ENCODE data around the gene KCNMB2.

DNA sequence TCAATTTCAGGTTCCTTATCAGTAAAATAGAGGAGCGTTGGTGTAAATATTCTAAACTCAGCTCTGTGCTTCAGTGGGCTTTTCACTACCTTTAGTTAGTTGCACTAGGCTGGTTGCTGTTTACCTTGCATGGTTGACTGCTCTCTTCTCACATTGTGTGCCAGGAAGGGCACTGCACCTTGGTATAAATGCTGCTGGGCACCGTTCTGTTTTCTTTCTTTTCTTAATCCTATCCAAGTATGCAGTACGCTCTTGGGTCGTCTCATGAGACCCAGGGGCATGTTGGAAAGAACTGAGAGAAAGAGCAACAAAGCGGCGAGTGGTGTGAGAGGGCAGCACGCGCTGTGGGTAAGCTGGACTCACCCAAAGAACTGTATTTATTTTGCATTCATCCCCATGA is 22.4 kb downstream of the KCNMB2 start:
- TF ChIP-seq, protein P1, sequence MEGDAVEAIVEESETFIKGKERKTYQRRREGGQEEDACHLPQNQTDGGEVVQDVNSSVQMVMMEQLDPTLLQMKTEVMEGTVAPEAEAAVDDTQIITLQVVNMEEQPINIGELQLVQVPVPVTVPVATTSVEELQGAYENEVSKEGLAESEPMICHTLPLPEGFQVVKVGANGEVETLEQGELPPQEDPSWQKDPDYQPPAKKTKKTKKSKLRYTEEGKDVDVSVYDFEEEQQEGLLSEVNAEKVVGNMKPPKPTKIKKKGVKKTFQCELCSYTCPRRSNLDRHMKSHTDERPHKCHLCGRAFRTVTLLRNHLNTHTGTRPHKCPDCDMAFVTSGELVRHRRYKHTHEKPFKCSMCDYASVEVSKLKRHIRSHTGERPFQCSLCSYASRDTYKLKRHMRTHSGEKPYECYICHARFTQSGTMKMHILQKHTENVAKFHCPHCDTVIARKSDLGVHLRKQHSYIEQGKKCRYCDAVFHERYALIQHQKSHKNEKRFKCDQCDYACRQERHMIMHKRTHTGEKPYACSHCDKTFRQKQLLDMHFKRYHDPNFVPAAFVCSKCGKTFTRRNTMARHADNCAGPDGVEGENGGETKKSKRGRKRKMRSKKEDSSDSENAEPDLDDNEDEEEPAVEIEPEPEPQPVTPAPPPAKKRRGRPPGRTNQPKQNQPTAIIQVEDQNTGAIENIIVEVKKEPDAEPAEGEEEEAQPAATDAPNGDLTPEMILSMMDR (conservative IDR thresholded peaks at IDR 0.05; ENCODE audit: low read depth, low read length) = no peak
- no peak for TF ChIP-seq EZH2 (IDR thresholded peaks at IDR 0.05; ENCODE audit: low read length, unreplicated experiment)
- no peak for TF ChIP-seq EZH2phosphoT487 (IDR thresholded peaks at IDR 0.05; ENCODE audit: borderline replicate concordance, low read length)
